H9 (cell line): ENCODE results near the gene MXI1. TPM values are rescaled to one million over a fixed set of nuclear protein-coding genes. Genes with fewer than 3 reads are reported as not detected.

ENCODE experiments used
- DNase-seq: peaks from one replicate; pipeline ENCODE4 v3.0.0-alpha.2; 2017
- H2AFZ ChIP-seq: one replicate; pipeline ENCODE4 v1.6.1; 2013; ENCODE audit warnings: mild to moderate bottlenecking, low read length, control low read depth, moderate library complexity
- H2AK5ac ChIP-seq: 2 replicates; pipeline ENCODE4 v1.6.1; 2013; ENCODE audit warnings: low read length, control low read depth, mixed read lengths; ENCODE audit not compliant: insufficient read length
- H2BK120ac ChIP-seq: one replicate; pipeline ENCODE4 v1.6.1; 2013; ENCODE audit warnings: low read depth, mild to moderate bottlenecking, low read length, control low read depth, inconsistent platforms; ENCODE audit not compliant: poor library complexity, severe bottlenecking
- H2BK12ac ChIP-seq: 2 replicates; pipeline ENCODE4 v1.6.1; 2013; ENCODE audit warnings: low read length, control low read depth, mixed read lengths, low read depth; ENCODE audit not compliant: insufficient read length
- H2BK15ac ChIP-seq: 2 replicates; pipeline ENCODE4 v1.6.1; 2013; ENCODE audit warnings: low read depth, low read length, control low read depth
- H2BK20ac ChIP-seq: one replicate; pipeline ENCODE4 v1.6.1; 2013; ENCODE audit warnings: low read depth, mild to moderate bottlenecking, low read length, control low read depth, inconsistent platforms; ENCODE audit not compliant: poor library complexity, severe bottlenecking
- H2BK5ac ChIP-seq: 2 replicates; pipeline ENCODE4 v1.6.1; 2013; ENCODE audit warnings: low read length, control low read depth, mixed read lengths; ENCODE audit not compliant: insufficient read length
- H3K14ac ChIP-seq: 2 replicates; pipeline ENCODE4 v1.6.1; 2013; ENCODE audit warnings: low read length, control low read depth; ENCODE audit not compliant: insufficient read depth
- H3K18ac ChIP-seq: 2 replicates; pipeline ENCODE4 v1.6.1; 2013; ENCODE audit warnings: low read depth, mild to moderate bottlenecking, mixed read lengths, low read length, control low read depth; ENCODE audit not compliant: insufficient read length
- H3K23ac ChIP-seq: 2 replicates; pipeline ENCODE4 v1.6.1; 2013; ENCODE audit warnings: low read length, control low read depth, mixed read lengths, low read depth; ENCODE audit not compliant: insufficient read length
- H3K23me2 ChIP-seq: 2 replicates; pipeline ENCODE4 v1.6.1; 2013; ENCODE audit warnings: low read depth, mild to moderate bottlenecking, mixed read lengths, low read length, control low read depth; ENCODE audit not compliant: insufficient read length, poor library complexity, severe bottlenecking
- H3K27ac ChIP-seq: 2 replicates; pipeline ENCODE4 v1.5.1; 2013; ENCODE audit warnings: low read length, control low read depth, mixed read lengths, low read depth; ENCODE audit not compliant: insufficient read length
- H3K27me3 ChIP-seq: 2 replicates; pipeline ENCODE4 v1.6.1; 2013; ENCODE audit warnings: low read length, control low read depth, inconsistent platforms; ENCODE audit not compliant: insufficient read depth
- H3K4ac ChIP-seq: 2 replicates; pipeline ENCODE4 v1.6.1; 2013; ENCODE audit warnings: low read depth, mild to moderate bottlenecking, control low read depth, inconsistent platforms, low read length, moderate library complexity
- H3K4me1 ChIP-seq: 2 replicates; pipeline ENCODE4 v1.6.1; 2013; ENCODE audit warnings: low read length, control low read depth, inconsistent platforms; ENCODE audit not compliant: insufficient read depth
- H3K4me2 ChIP-seq: 2 replicates; pipeline ENCODE4 v1.6.1; 2013; ENCODE audit warnings: low read length, control low read depth, mixed read lengths; ENCODE audit not compliant: insufficient read length, insufficient read depth
- H3K56ac ChIP-seq: 2 replicates; pipeline ENCODE4 v1.6.1; 2013; ENCODE audit warnings: low read depth, mild to moderate bottlenecking, mixed read lengths, low read length, control low read depth; ENCODE audit not compliant: insufficient read length
- H3K79me1 ChIP-seq: 2 replicates; pipeline ENCODE4 v1.6.1; 2013; ENCODE audit warnings: low read depth, mild to moderate bottlenecking, moderate library complexity, low read length, control low read depth, inconsistent platforms; ENCODE audit not compliant: insufficient read depth, poor library complexity, severe bottlenecking
- H3K79me2 ChIP-seq: 2 replicates; pipeline ENCODE4 v1.6.1; 2013; ENCODE audit warnings: low read length, control low read depth, inconsistent platforms; ENCODE audit not compliant: insufficient read depth
- H3K9ac ChIP-seq: 2 replicates; pipeline ENCODE4 v1.6.1; 2013; ENCODE audit warnings: low read length, control low read depth, mixed read lengths; ENCODE audit not compliant: insufficient read length; ENCODE audit errors: extremely low read depth
- H3K9me3 ChIP-seq: one replicate; pipeline ENCODE4 v1.6.1; 2013; ENCODE audit warnings: low read depth, low read length, inconsistent platforms; ENCODE audit not compliant: control insufficient read depth
- H3T11ph ChIP-seq: one replicate; pipeline ENCODE4 v1.6.1; 2013; ENCODE audit warnings: mild to moderate bottlenecking, low read length, control low read depth, inconsistent platforms
- H4K20me1 ChIP-seq: one replicate; pipeline ENCODE4 v1.6.1; 2013; ENCODE audit not compliant: control insufficient read depth, insufficient read length, insufficient read depth
- H4K5ac ChIP-seq: 2 replicates; pipeline ENCODE4 v1.6.1; 2013; ENCODE audit warnings: low read depth, mild to moderate bottlenecking, mixed read lengths, low read length, control low read depth; ENCODE audit not compliant: insufficient read length
- H4K8ac ChIP-seq: replicated peaks from 2 replicates; pipeline ENCODE4 v1.6.1; 2013; ENCODE audit warnings: low read length, control low read depth, mixed read lengths, low read depth; ENCODE audit not compliant: insufficient read length
- H4K91ac ChIP-seq: 2 replicates; pipeline ENCODE4 v1.6.1; 2013; ENCODE audit warnings: low read depth, mild to moderate bottlenecking, moderate library complexity, mixed read lengths, low read length, control low read depth; ENCODE audit not compliant: insufficient read length
- H3K27ac Mint-ChIP-seq, 3 experiments: 2 replicates in 2 of 3; 3 replicates in 1 of 3; pipeline ENCODE4 v1.8.0; 2020 to 2021; ENCODE audit warnings: mixed read lengths in 3 of 3, mild to moderate bottlenecking in 1 of 3, moderate library complexity in 1 of 3
- H3K27me3 Mint-ChIP-seq: 2 replicates; pipeline ENCODE4 v1.8.0; 2021; ENCODE audit warnings: low read depth, mild to moderate bottlenecking, moderate library complexity, mixed read lengths
- H3K36me3 Mint-ChIP-seq, 3 experiments: 2 replicates in 2 of 3; 3 replicates in 1 of 3; pipeline ENCODE4 v1.8.0; 2020 to 2021; ENCODE audit warnings: low read depth in 3 of 3, mixed read lengths in 3 of 3; ENCODE audit not compliant: insufficient read depth in 1 of 3
- H3K4me1 Mint-ChIP-seq, 2 experiments: 2 replicates each; pipeline ENCODE4 v1.8.0; 2020; ENCODE audit warnings: mixed read lengths in 2 of 2
- H3K4me3 Mint-ChIP-seq, 2 experiments: 2 replicates in 1 of 2; 3 replicates in 1 of 2; pipeline ENCODE4 v1.8.0; 2020 to 2021; ENCODE audit warnings: mild to moderate bottlenecking in 2 of 2, mixed read lengths in 2 of 2, moderate library complexity in 1 of 2
- H3K9me3 Mint-ChIP-seq, 2 experiments: 2 replicates in 1 of 2; 3 replicates in 1 of 2; pipeline ENCODE4 v1.8.0; 2020; ENCODE audit warnings: mild to moderate bottlenecking in 2 of 2, mixed read lengths in 2 of 2, moderate library complexity in 1 of 2
- WGBS: extraction: QIAGEN DNeasy Blood & Tissue Kit; methylation state at CpG from one replicate; pipeline ENCODE4 v1.1.7; 2013; ENCODE audit warnings: missing lambda C conversion rate, low lambda C conversion rate, mixed read lengths; ENCODE audit not compliant: insufficient read length; ENCODE audit errors: extremely low coverage; 5-methylcytosine and 5-hydroxymethylcytosine counted together
- long read RNA-seq: library from polyadenylated mRNA; unstranded; transcript quantifications from one replicate; pipeline ENCODE4 v2.0.0, GENCODE V29; 2020
- total RNA-seq: library from RNA; stranded (reverse); gene quantifications from 2 replicates; pipeline ENCODE4 v1.2.1, GENCODE V29; 2021
- TF ChIP-seq, protein P1 (sequence below): fragments of 200-600 bp; sonication (generic); conservative IDR thresholded peaks from 3 replicates; pipeline ENCODE4 v1.8.0; 2021; ENCODE audit warnings: antibody characterized with exemption, mild to moderate bottlenecking

MXI1 gene
- total RNA-seq = 5.6 TPM in 2 replicates
- long read RNA-seq, partial matches to known transcripts = 1 of 16 reads
- long read RNA-seq, other reads (novel, unspliced or antisense) = 9 of 16 reads

GRCh38 chr10:110207011-110207804 is at the start of gene MXI1:
MXI1 (plus strand) TSS chr10:110207605; CDS start chr10:110207809, 204 bp downstream.
- H2BK5ac ChIP-seq = no peak within 1 kb of the TSS
- peak within 1 kb of the TSS; percentile 92 for H3K4me2 ChIP-seq
- peaks cover 21% of the 10 kb centered on the region for H3K27me3 ChIP-seq
- Mint-ChIP-seq H3K27ac (peak within 1 kb of the TSS in 1 of 3 experiments; percentile 48; a peak in 1 of 7 replicates), H3K27me3 (peaks cover 96% of the 10 kb centered on the region), H3K36me3 (no peaks in the 10 kb centered on the region; a peak in 1 of 7 replicates), H3K4me1 (peaks cover 42 to 53% of the 10 kb centered on the region in 2 experiments), H3K4me3 (peak within 1 kb of the TSS; percentile 79 to 96), H3K9me3 (peaks cover 0 to 2% of the 10 kb centered on the region in 2 experiments; a peak in 3 of 5 replicates)
- H2AK5ac ChIP-seq = no peak within 1 kb of the TSS
- H3K9ac ChIP-seq = peak within 1 kb of the TSS; percentile 28
- H3K27ac ChIP-seq = no peak within 1 kb of the TSS
- H3K14ac ChIP-seq = no peak within 1 kb of the TSS; the same call in 1 of the 2 replicates
- no peaks in the 10 kb centered on the region for H3K79me1 ChIP-seq
- no peak within 1 kb of the TSS for H3K18ac ChIP-seq
- no peak within 1 kb of the TSS for H4K91ac ChIP-seq
- no peak within 1 kb of the TSS for H2BK20ac ChIP-seq
- H2BK12ac ChIP-seq = no peak within 1 kb of the TSS
- H3K56ac ChIP-seq = no peak within 1 kb of the TSS
- H4K5ac ChIP-seq = no peak within 1 kb of the TSS
- H3K79me2 ChIP-seq = no peaks in the 10 kb centered on the region
- no peak within 1 kb of the TSS for H2BK120ac ChIP-seq
- no peak within 1 kb of the TSS for H2AFZ ChIP-seq
- no peak within 1 kb of the TSS for H2BK15ac ChIP-seq
- no peaks in the 10 kb centered on the region; the same call in 1 of the 2 replicates for H3K4me1 ChIP-seq
- H3K4ac ChIP-seq = no peak within 1 kb of the TSS
- H3K23me2 ChIP-seq = peaks cover 30% of the 10 kb centered on the region
- TF ChIP-seq, protein P1, sequence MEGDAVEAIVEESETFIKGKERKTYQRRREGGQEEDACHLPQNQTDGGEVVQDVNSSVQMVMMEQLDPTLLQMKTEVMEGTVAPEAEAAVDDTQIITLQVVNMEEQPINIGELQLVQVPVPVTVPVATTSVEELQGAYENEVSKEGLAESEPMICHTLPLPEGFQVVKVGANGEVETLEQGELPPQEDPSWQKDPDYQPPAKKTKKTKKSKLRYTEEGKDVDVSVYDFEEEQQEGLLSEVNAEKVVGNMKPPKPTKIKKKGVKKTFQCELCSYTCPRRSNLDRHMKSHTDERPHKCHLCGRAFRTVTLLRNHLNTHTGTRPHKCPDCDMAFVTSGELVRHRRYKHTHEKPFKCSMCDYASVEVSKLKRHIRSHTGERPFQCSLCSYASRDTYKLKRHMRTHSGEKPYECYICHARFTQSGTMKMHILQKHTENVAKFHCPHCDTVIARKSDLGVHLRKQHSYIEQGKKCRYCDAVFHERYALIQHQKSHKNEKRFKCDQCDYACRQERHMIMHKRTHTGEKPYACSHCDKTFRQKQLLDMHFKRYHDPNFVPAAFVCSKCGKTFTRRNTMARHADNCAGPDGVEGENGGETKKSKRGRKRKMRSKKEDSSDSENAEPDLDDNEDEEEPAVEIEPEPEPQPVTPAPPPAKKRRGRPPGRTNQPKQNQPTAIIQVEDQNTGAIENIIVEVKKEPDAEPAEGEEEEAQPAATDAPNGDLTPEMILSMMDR = no peak
- no peak within 1 kb of the TSS for H3T11ph ChIP-seq
- no peak within 1 kb of the TSS for H4K8ac ChIP-seq
- WGBS = no CpG with 5 or more reads among the region's 37 CpGs
- H3K9me3 ChIP-seq = no peaks in the 10 kb centered on the region
- H3K23ac ChIP-seq = no peak within 1 kb of the TSS
- peak; percentile 90 for DNase-seq
- H4K20me1 ChIP-seq = no peaks in the 10 kb centered on the region
